GM20000 (cell line): Measurements from ENCODE around the gene EIF4E2.

Experiments used
- DNase-seq: peaks from one replicate; pipeline ENCODE4 v3.0.0; 2012; ENCODE audit warnings: low spot score
- TF ChIP-seq, protein P1 (sequence below): IDR thresholded peaks from 2 replicates; pipeline ENCODE4 v1.5.1; 2012; ENCODE audit warnings: mild to moderate bottlenecking, control low read depth; ENCODE audit errors: extremely low read depth, missing control alignments

The EIF4E2 gene

DNA sequence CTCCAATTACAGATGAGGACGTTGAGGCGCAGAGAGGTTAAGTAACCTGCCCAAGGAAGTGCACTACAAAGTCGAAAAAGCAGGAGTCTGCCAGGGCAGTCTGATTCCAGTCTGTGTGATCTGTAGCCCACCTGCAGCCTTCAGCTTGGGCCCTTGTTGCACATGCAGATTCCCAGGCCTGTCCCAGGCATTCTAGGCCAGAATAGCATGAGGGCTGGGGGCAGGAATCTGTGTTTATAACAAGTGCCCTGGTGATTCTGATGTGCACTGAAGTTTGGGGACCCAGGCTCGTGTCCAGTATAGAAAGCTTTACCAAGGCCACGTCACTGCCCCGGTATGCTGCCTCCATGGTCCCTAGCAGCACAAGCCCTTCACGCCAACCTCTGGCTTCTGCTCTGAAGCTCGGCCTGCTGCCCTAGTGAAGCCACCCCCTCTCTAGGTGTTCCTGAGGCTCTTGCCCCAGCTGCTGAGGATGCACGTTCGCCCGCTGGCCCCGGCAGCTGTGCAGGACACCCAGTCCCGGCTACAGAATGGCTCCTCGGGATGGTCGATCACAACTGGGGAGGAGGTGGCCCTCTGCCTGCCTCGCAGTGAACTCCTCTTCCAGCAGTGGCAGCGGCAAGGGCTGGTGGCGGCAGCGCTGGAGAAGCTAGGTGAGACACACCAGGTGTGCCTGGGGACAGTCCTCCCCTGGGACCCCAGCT lies 6.4 kb upstream of the EIF4E2 start:
- TF ChIP-seq, protein P1, sequence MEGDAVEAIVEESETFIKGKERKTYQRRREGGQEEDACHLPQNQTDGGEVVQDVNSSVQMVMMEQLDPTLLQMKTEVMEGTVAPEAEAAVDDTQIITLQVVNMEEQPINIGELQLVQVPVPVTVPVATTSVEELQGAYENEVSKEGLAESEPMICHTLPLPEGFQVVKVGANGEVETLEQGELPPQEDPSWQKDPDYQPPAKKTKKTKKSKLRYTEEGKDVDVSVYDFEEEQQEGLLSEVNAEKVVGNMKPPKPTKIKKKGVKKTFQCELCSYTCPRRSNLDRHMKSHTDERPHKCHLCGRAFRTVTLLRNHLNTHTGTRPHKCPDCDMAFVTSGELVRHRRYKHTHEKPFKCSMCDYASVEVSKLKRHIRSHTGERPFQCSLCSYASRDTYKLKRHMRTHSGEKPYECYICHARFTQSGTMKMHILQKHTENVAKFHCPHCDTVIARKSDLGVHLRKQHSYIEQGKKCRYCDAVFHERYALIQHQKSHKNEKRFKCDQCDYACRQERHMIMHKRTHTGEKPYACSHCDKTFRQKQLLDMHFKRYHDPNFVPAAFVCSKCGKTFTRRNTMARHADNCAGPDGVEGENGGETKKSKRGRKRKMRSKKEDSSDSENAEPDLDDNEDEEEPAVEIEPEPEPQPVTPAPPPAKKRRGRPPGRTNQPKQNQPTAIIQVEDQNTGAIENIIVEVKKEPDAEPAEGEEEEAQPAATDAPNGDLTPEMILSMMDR: no peak
- DNase-seq: no peak

DNA sequence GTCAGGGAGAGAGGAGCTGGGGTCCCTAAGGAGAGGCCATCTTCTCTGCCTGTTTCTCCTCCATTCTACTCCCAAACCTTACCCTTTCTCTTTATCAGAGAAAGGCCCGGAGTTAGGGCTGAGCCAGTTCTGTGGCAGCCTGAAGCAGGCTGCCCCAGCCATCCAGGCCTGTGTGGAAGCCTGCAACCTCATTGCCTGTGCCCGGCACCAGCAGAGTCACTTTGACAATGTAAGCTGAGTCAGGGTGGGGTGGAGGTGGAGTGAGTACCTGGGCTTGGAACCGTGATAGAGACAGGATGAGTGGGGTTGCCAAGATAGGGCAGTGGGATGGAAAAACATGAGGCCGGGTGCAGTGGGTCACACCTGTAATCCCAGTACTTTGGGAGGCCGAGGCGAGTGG lies 5.8 kb upstream of the EIF4E2 start:
- no peak for DNase-seq
- TF ChIP-seq, protein P1: no peak

DNA sequence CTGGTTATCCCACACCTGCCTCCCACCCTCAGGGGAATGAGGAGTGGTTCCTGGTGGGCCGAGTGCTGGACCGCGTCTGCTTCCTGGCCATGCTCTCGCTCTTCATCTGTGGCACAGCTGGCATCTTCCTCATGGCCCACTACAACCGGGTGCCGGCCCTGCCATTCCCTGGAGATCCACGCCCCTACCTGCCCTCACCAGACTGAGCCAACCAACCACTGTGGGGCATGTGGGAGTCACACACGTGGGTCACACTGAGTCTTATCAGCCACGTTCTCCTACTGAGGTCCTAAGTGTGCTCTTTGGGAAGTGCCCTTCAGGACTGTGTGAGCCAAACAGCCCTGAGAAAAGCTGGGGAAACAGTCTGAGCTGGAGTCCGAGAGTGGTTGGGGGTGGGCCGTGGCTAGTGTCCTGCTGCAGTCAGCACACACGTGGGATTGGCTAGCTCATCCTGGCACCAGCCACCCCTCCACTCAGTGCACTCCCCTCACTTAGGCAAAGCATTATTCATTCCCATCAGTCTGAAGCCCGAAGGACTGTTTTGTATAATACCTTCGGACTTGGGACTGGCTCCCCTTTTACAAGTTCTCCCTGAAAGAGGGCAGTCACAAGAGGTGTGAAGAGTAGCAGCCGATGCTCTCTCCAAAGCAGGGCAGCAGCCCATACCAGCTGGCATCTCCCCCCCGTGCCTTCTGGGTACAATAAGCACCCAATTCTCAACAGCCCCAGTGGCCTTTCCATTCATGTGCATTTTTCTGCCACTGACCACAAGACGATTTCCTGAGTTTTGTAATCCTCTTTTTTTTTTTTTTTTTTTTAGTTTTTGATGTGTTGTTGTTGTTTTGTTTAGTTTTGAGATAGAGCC lies 4.7 kb upstream of the EIF4E2 start:
- no peak for DNase-seq

DNA sequence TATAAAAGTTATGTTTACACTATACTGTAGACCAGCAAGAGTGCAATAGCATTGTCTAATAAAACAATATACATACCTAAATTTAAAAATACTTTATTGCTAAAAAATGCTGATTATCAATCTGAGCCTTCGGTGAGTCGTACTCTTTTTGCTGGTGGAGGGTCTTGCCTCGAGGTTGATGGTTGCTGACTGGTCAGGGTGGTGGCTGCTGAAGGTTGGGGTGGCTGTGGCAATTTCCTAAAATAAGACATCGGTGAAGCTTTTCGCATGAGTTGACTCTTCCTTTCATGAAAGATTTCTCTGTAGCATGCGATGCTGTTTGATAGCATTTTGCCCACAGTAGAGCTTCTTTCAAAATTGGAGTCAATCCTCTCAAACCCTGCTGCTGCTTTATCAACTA lies 2.5 kb upstream of the EIF4E2 start:
- DNase-seq: no peak
- TF ChIP-seq, protein P1: no peak

More for the DNA sequence above, 4.7 kb upstream of the EIF4E2 start:
- TF ChIP-seq, protein P1: no peak

DNA sequence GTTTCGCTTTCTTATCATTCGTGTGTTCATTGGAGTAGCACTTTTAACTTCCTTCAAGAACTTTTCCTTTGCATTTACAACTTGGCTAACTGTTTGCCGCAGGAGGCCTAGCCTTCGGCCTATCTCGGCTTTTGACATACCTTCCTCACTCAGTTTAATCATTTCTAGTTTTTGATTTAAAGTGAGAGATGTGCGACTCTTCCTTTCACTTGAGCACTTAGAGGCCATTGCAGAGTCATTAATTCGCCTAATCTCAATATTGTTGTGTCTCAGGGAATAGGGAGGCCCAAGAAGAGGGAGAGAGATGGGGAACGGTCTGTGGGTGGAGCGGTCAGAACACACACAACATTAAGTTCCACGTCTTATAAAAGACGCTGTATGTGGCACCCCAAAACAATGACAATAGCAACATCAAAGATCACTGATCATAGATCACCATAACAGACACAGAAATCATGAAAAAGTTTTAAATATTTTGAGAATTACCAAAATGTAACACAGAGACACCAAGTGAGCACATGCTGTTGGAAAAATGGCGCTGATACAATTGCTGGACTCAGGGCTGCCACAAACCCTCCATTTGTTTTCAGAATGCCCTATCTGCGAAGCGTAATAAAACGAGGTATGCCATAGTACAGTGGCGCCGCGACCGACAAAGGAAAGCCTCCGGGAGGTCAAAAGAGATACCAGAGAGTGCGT lies 685 bp upstream of the EIF4E2 start:
- TF ChIP-seq, protein P1: no peak
- no peak for DNase-seq

DNA sequence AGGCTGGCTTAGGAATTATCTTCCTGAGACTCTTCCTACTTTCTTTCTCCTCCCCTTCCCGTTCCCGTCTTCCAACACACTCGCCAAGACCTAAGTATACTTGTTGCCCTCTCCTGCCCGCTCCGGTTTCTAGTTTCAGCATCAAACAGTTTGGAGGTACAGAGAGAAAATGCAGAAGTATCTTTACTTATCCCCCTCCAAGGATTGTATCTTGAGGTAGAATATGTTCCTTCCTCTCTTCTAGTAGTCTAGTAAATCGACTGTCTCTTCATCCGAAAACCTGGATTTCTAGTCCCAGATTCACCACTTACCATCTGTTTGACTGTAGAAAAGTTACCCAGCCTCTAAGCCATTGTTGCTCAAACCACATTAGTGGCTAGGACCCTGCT lies 755 bp downstream of the EIF4E2 start:
- TF ChIP-seq, protein P1: no peak
- DNase-seq: peak; percentile 23

DNA sequence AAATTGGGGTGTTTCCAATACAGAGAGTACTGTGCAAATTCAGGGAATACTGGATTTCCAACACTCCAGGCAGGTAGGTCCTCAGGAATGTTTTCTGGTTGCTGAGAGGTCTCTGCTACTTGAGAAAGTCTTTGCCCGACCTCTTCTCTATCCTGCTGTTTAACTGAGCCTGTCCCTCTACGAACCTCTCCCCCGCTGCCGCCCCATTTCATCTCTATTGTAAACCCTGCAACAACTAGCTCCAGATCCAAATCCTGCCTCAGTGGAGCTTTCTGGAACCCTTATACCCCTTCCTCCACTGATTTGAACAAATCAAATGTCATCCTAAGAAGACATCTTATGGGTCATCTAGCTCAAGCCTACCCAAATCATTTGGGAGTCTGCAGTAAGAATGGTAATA lies 1.3 kb downstream of the EIF4E2 start:
- DNase-seq: no peak
- TF ChIP-seq, protein P1: no peak
